ENCODE measurements around the gene RHOBTB1.

DNA sequence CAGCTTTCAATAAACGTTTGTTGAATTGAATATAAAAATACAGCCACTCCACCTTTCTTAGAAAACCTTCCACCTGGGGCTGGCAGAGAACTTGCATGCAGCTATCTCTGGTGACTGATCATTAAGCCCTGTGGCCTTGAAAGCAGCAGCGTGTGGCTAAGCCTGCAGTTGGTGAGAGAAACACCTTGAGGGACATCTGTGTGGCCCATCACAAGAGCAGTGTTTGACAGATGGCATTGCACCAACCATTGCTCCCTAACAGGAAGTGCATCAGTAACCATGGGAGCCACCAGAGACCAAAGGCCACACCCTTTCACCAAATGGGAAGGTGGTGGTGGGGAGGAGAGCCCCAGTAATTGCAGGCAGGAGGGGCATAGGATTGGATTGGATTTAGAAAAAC is 22.4 kb downstream of the RHOBTB1 start:
- TF ChIP-seq TAF1 (IDR thresholded peaks at IDR 0.05; ENCODE audit: low read depth), result no peak
- TF ChIP-seq EP300 (IDR thresholded peaks at IDR 0.05; ENCODE audit: borderline replicate concordance), result no peak
- no peak for TF ChIP-seq RAD21 (IDR thresholded peaks at IDR 0.05; ENCODE audit: low read depth)
- no peak for TF ChIP-seq CEBPB (IDR thresholded peaks at IDR 0.05)
- no peak for TF ChIP-seq FOXM1 (IDR thresholded peaks at IDR 0.05; ENCODE audit: borderline replicate concordance, low read depth)
- TF ChIP-seq, protein P1, sequence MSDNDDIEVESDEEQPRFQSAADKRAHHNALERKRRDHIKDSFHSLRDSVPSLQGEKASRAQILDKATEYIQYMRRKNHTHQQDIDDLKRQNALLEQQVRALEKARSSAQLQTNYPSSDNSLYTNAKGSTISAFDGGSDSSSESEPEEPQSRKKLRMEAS (IDR thresholded peaks at IDR 0.05), result no peak
- TF ChIP-seq, protein P2, sequence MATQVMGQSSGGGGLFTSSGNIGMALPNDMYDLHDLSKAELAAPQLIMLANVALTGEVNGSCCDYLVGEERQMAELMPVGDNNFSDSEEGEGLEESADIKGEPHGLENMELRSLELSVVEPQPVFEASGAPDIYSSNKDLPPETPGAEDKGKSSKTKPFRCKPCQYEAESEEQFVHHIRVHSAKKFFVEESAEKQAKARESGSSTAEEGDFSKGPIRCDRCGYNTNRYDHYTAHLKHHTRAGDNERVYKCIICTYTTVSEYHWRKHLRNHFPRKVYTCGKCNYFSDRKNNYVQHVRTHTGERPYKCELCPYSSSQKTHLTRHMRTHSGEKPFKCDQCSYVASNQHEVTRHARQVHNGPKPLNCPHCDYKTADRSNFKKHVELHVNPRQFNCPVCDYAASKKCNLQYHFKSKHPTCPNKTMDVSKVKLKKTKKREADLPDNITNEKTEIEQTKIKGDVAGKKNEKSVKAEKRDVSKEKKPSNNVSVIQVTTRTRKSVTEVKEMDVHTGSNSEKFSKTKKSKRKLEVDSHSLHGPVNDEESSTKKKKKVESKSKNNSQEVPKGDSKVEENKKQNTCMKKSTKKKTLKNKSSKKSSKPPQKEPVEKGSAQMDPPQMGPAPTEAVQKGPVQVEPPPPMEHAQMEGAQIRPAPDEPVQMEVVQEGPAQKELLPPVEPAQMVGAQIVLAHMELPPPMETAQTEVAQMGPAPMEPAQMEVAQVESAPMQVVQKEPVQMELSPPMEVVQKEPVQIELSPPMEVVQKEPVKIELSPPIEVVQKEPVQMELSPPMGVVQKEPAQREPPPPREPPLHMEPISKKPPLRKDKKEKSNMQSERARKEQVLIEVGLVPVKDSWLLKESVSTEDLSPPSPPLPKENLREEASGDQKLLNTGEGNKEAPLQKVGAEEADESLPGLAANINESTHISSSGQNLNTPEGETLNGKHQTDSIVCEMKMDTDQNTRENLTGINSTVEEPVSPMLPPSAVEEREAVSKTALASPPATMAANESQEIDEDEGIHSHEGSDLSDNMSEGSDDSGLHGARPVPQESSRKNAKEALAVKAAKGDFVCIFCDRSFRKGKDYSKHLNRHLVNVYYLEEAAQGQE (IDR thresholded peaks at IDR 0.05; ENCODE audit: low read depth), result no peak
- no peak for TF ChIP-seq EGR1 (IDR thresholded peaks at IDR 0.05)

Data from Ishikawa (cell line).